DMS153 treated with DMSO at 0.1 percent for 48 hours (cell line): Measurements from ENCODE around the gene FAM20C.

Experiments used
- DNase-seq: peaks from one replicate; lab custom pipeline; 2025; ENCODE audit not compliant: unreplicated experiment; lab: John Stamatoyannopoulos, UW

The FAM20C gene

DNA sequence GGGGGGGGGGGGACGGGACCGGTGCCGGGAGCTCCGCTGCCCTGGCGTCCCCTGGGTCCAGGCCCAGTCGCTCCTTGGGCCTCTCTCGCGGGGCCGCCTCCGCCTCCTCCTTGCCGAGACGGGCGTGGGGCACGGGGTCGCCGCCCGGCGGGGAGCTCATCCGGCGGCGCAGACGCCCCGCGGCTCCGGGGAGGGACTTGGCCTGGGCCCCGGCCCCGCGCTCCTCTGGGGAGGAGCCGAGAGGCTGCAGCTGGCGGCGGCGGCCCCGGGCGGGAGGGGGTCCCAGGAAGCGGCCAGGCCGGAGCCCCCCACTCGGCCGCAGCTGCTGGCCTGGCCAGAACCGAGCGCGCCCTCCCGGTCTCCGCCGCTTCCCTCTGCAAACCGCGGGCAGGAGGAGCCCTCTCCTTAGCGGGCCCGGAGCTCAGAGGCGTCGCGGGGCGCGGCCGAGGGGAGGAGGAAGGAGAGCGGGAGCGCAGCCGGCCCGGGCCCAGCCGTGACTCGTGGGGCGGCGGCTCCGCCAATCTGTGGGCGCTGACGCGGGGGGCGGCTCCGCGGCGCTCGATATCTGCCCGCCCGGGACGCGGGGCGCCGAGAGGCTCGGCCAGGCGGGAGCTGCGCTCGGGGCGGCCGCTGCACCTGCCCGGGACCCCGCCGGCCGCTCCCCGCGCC is at the start of gene FAM20C:
FAM20C (plus strand) TSS at position 591 of the 669 bp plus-strand sequence. CDS start 629 bp downstream, outside the sequence.
- DNase-seq = no peak

DNA sequence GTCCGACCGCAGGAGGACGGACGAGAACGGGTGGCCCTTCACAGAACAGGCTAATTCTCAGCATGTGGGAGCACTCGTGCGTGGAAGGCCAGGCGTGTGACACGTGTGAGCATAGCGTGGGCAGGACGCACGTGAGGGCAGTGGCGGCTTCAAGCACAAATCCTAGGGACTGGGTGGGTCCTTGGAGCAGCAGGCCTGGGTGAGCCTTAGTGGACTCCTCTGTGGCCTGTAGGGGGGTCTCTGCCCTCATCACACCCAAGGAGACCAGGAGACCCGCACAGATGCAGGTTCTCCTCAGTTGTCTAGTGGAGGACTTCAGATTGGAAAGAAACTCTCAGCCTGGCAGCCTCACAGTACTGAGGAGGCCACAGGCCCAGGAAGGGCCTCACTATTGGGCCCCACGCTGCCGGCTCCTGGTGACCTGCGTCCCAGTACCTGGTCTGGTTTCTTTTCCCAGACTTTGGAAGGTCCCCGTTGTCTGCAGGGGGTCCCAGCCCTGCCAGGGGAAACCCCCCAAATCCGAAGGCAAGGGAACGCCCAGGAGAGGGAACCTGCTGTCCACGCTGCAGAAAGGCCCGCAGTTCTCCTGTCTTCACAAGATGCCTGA is 49.1 kb upstream of the FAM20C start:
- no peak for DNase-seq

DNA sequence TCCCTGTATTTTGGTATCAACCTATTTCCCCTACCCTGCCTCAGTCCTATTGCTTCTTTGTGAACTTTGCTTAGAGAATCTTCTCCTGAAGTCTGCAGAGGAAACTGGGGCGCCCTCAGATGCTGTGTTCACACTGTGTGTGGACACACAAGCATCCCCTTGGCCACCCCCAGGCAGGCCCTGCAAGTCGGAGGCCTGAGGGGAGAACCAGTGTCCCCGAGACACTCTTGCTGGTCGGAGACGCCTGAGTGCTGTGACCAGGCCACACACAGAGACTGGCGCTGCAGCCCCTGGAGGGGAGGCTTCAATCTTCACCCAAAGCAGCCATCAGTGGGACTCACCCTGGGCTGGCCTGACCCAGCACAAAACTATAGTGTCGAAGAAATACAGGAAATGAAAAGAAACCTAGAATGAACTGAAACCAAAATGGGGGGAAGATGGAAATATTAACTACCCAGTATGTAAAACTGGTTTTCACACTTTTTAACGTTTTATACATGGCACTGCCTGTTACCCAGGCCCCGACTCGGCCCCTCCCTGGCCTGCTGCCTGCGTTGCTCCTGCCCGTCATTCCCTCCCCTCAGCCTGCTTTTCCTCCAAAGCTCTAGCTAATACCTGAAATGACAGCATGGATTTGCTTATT is 48.4 kb upstream of the FAM20C start:
- DNase-seq = no peak

DNA sequence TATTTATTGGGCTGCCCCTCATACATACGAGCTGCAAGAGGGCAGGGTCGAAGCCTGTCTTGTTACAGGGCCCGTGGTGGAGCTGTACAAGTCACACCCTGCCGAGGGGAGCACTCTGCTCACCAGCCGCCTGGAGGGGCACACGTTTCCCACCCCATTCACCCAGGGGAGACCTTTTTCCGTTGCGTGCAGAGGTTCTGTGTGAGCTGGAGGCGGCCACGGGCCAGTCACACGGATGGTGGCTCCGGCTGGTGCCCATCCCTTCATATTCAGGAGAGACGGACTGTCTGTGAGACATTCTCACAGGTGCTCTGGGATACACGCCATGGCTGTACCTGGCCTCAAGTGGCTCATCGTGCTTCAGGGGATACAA is 47.9 kb upstream of the FAM20C start:
- no peak for DNase-seq

DNA sequence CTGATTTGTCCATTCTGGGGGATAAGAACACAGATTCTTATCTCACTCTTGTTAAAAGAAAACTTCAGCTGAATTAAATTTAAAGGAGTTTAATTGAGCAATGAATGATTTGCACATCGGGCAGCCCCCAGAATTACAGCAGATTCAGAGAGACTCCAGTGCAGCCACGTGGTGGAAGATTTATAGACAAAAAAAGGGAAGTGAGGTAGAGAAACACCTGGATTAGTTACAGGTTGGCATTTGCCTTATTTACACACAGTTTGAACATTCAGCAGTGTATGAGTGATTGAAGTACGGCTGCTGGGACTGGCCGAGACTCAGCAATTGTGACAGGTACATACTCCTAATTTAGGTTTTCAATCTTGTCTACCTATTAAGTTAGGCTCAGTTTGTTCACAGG is 46.5 kb upstream of the FAM20C start:
- no peak for DNase-seq

DNA sequence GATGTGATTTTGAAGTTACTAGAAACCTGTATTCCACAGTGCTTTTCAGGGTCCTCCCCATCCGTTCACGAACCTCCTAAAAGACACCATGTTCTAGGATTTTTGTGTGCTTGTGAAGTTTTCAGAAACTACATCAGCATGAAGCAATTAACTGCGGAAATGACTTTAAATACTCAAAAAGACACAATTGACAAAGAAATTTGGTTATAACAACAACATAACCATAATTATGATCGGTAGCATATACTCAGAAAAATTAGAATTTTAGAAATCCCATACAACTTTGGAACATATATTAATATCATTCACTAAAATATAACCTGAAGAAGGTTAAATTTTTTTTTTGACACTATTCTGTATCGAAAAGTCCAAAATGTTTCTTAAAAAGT is 43.8 kb upstream of the FAM20C start:
- no peak for DNase-seq

DNA sequence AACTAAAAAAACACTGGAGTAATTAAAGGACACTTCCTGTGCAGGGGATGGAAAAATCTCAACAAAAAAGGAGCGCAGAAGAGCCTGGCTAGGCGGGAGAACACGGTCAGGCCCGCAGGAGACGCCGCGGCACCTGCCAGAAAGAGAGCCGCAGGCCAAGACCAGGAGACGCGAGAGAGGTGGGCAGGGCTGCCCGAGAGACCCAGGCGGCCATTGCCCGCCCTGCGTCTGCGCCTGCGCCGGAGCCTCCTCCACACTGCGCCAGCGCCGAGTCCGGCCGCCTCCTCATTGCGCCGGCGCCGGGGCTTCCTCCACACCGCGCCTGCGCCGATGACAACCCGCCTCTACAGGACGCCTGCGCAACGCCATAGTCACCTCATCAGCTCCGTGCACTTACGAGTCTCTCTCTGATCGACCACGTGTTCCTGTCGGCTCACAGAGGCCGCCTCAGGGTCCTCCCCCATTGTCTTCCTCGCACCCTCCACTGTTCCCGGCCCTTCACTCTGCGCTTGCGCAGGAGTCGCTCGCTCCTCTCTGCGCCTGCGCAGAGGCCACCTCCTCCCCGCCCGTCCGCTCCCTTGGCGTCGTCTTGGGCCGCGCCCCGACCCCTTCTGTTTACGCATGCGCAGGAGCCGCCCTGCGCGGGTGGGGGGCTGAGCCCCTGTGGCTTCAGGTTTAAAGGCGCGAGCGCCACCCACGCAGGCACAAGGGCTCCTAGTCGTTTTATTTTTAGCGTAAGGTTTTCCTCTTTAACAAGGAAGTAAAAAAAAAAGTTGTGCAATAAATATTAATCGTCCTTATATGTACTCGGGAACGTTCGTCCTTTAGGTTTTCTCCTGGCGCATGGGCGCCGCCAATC is 43.2 kb upstream of the FAM20C start:
- peak; percentile 100 for DNase-seq

DNA sequence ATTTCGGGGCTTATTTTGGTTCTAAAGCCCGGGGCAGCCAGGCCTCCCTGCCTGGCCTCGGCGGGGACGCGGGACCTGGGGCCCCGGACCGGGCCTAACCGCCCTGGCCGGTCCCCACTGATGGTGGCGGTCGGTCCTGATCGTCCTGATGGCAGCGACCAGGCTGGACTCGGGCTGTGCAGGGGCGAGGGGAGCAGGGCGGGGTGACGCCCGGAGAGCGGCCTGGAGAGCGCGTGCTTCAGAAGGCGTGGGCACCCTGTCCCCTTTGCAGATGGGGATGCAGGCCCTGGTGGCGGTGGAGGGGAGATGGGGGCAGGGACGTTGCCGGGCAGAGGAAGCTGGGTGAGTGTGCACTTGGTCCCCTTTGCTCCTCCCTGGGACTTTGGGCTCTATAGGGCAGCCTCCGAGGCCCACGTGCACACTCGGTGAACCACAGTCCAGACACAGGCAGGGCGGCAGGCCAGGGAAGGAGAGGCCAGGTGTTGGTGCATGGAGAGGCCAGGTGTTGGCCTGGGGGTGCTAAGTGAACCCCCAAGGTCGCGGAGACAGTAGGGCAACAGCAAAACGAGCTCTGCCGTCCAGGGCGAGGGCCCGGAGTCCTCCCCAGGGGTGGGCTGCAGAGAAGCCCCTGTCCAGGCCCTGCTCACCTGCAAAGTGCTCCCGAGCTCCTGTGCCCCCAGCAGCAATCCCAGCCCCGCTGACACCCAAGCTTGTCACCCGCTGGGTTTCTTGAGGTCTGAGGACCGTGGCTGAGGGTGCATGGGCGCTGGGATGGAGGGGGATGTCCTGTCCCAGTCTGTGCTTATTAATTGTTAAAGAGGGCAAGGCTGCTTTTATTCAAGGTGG is 42.4 kb upstream of the FAM20C start:
- DNase-seq = peak; percentile 80

DNA sequence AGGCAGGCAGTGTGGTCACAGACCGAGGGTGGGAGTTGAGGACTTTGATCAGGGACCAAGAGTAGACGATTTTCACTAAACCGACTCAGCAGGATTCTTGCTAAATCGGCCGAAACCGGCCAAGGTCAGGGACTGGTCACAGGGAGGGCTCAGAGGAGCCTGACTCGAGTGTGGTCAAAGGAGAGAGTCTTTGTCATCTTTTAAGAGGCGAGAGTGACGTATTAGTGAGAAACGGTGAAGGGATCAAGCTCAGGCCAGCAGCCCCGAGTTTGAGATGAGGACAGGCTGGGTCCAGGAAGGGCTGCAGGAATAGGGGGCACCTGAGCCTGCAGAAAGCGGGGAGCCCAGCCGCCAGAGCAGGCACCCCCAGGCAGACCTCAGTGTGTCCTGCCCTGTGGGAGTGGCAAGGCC is 41.6 kb upstream of the FAM20C start:
- no peak for DNase-seq

DNA sequence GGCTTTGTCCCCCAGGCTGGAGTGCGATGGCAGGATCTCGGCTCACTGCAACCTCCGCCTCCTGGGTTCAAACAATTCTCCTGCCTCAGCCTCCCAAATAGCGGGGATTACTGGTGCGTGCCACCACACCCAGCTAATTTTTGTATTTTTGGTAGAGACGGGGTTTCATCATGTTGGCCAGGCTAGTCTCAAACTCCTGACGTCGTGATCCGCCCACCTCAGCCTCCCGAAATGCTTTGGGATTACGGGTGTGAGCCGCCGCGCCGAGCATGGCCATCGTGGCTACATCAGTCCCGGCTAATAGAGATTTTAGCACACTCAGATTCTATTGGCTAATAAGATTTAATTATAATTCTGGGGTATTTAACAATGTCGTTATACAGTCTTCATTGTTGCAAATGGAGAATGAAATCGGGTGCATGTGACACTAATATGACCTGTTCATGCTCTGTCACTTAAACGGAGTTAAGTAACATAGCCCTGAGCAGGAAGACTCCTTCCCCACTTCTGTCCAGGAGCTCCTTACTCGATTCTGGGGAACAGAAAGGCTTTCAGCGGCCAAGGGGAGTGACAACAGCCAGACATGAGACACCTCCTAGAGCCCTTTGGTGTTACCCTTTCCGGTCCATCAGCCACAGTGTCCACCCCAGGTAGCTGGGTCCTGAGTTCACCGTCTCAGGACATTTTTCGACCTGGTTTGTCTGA is 40.9 kb upstream of the FAM20C start:
- no peak for DNase-seq

DNA sequence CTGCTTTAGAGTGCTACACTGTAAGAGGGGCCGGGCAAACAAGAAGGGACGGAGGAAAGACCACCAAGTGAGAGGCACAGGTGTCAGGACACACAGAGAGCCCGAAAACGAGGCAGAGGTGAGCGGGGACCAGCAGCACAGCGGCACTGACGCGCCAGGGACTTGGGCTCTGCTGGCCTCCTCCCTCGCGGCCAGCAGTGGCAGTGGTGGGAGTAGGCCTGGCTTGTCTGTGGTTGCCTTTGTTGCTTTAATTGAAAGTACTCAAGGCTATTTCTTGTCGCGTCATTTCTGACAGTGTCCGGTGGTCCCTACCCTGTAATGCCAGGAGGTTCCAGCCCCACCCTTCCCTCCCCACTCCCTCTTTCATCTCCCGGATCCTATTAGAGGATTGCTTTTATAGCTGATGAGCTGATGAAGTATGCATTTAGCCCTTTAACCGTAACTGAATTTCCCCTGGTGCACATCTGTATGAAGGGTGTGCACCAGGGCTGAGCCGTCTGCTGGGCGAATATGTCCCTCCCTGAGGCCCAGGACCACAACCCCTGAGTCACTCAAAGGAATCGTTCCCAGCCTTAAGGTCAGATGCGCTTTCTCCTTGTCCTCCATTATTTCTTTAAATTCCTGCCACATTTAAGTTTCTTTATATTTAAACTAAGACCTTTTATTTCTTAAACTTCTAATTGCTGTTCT is 39.5 kb upstream of the FAM20C start:
- no peak for DNase-seq

DNA sequence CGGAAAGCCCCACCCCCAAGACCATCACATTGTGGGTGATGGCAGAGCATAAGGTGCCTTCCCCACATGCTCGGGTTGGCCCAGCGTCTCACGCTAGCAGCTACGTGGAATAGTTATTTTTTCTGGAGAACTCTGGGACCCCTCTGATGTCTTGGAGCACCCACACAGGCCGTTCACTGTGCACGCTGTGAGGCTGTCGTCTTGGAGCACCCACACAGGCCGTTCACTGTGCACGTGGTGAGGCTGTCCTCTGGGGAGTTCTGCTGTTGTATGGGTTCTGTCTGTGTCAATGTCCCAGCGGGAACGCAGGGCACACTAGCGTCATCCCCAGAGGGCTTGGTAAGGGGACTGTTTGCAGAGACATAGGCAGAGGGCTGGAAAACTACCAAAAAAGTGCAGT is 38.8 kb upstream of the FAM20C start:
- DNase-seq = no peak

DNA sequence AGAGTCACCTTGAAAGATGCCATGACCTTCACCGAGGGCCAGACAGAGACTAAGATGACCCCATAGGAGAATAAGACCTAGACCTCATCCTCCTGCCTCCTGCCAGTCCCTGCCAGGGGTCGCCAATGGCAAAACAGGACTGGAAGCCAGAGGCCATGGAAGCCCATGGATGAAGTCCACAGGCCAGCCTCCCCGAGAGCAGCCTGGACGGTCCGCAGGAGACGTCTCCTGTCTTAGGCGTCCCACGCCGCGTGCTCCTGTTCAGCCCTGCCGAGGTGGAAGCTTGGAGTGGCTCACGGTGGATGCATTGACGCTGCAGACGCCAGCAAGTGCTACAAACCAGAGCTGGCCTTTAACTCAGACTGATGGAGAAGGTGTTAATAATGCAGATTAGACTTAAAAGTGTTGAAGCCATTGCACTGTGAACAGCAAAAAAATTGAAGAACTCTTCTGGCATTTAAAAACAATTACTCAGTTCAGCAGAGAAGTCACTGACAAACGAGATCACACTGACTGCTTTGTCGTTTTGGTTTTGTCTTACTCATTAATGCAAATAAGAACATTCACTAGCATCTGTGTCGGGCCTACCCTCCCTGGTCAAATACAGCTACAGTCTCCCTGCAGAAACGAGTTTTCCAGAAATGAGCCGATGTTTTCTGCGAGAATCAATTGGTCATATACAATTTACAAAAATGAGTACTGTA is 38.1 kb upstream of the FAM20C start:
- DNase-seq = no peak

DNA sequence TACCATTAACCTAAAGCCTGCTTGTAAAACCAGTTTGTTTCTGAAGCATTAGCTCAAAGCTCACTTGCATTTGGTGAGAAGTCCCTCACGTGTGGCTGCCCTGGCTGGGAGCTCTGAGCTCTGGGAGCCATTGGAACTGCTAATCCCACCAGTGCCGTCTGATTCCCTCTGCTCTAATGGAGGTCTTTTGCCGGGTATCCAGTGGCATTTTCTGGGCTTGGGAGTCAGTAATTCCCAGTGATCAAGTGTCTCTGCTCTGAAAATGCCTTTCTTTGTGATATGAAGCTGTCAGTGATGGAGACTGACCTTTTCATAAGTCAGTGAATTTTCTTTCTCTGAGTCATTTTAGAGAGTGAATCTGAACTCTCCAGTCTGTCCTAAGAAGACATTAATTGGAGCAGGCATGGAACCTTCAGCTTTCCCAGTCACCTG is 36.9 kb upstream of the FAM20C start:
- no peak for DNase-seq

DNA sequence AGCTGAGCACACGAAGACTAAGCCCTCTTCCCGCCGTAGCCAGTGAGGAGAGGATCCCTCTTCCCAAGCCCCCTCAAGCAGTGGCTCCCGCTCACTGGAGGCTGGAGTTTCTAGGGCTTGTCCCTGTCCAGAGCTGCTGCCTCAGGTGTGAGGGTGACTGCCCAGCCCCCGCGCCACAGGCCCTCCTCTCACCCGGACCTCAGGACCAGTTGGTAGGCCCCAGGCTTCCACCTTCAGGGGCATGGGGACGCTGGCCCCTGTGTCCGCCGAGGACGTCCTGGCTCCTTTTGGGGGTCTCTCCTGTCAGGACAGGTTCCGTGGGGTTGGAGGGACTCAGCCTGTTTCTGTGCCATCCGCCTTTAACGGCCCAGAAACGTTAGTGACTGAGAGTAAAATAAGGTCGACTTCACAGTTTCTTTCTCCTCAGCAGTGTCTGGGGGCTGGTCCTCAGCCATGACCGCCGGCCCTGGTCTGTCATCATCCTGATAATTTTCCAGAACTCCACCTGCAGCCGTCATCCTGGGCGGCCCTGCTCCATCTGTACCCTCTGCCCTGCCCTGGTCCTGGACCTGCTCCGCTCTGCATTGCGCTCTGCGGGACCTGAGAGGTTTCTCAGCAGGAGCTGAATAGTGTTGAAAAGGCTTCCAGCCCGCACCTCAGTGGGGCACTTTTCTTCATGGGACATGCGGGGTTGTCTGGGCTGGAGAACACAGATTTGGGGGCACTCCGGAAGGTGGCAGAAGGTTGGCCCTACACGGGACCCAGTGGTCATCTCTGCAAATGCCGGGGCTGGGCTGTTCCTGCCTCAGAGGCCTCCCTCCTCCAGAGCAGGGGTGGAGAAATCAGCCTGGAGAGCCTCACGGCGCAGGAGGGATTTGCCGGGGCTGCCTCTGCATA is 36.0 kb upstream of the FAM20C start:
- no peak for DNase-seq

DNA sequence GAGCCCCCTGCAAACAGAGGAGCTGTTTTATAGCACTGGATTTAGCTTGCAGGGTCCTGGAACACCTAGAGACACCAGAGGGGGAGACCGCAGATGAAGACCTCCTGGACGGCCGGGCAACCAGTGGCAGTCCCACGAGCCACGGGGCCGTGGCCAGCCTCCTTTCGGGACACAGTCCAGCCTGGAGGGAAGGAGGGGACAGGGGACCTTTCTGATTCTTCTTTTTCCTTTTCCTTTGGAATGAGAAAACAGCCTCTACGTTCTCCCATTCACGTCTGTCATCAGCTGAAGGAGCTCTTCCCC is 35.4 kb upstream of the FAM20C start:
- no peak for DNase-seq

DNA sequence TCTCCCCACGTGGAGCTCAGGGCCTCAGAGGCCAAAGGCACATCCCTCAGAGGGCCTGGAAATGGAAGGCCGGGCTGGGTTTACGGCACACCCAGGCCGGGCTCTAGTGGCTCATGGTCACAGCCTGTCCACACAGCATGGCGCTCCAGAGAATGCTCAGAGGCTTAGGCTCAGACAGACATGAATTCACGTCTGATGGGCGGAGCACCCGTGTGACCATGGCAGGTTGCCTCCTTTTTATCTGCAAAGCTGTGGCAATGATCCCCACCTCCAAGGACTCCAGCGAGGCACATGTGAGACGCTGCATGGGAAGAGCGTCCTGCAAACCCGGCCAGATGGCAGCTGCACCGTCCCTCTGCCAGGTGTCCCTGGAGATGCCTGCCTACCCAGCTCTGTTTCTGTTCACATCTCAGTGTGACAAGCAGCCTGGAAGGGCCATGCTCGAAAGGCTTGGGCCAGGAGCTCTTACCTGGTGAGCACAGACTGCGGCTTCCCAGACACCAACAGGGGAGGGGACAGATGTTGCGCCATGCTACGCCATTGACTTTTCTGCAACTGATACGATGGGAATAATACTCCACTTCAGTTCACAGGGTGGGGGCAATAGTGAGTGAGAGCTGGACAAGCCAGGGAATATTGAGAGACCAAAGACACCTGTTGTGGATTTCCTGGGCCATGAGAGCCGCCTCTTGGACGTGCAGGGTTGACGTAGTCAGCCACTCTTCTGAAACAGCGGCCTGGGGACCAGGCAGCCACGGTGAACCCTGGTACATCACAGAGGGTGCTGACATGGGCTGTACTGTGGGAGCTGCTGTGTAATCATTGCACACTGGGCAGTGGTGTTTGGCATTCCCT is 34.4 kb upstream of the FAM20C start:
- no peak for DNase-seq
